ENCODE data around the gene HMX1. TPM values are rescaled to one million over a fixed set of nuclear protein-coding genes. Genes with fewer than 3 reads are reported as not detected.

HMX1 gene
- total RNA-seq, 1 experiment from 2014 or later: not detected

DNA sequence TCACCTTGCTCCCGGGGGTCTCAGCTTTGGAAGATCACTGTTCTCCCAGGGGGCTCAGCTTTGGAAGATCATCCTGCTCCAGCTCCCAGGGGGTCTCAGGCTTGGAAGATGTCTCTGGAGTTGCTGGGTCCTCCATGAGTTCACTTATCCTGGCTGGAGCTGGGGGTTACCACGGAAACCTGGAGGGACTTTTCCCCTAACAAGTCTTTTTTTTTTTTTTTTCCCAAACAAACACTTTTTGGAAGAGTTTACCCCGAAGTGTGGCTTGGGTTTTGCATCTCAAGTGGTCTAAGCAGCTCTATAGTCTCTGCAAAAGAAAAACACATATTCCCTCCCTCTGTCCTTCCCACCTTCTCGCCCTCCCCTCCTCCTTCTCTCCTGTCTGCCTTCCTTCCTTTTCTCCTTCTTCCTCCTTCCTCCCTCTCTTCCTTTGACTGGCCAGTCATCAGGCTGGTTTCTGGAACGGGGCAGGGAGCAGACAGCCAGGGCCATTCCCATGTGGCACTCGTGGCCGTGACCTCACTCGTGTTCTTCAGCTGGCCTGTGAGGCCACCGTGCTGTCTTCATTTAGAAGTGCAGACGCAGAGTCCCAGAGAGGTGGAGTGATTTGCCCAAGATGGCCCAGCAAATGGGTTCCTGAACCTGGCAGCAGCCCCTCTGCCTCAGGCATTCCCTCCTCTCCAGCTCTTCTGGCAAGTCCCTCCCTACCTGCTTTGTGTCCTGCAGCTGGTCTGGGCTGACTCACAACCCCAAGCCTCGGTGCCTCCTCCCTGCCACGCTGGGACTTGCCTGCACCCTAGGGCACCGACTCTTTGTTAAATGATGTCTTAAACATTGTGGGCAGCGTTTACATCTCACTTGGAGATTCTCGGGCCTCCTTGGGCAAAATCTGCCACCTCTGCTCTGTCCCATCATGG is 25.9 kb upstream of the HMX1 start:
- TF ChIP-seq, protein P1, sequence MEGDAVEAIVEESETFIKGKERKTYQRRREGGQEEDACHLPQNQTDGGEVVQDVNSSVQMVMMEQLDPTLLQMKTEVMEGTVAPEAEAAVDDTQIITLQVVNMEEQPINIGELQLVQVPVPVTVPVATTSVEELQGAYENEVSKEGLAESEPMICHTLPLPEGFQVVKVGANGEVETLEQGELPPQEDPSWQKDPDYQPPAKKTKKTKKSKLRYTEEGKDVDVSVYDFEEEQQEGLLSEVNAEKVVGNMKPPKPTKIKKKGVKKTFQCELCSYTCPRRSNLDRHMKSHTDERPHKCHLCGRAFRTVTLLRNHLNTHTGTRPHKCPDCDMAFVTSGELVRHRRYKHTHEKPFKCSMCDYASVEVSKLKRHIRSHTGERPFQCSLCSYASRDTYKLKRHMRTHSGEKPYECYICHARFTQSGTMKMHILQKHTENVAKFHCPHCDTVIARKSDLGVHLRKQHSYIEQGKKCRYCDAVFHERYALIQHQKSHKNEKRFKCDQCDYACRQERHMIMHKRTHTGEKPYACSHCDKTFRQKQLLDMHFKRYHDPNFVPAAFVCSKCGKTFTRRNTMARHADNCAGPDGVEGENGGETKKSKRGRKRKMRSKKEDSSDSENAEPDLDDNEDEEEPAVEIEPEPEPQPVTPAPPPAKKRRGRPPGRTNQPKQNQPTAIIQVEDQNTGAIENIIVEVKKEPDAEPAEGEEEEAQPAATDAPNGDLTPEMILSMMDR (IDR thresholded peaks at IDR 0.05; ENCODE audit: unreplicated experiment): no peak
- CTCF ChIA-PET: interaction anchor here (0.5 to 4.2 kb wide), 8 partner anchors 11 to 446 kb away, joined by 3 to 23 read pairs (median 4); no protein-coding TSS in a partner anchor
- no peaks in the 10 kb centered on the region for H3K4me1 Mint-ChIP-seq (ENCODE audit: insufficient read depth, unreplicated experiment)
- BruUV-seq (replicated peaks): no TSS peak
- peak; percentile 68 for DNase-seq (ENCODE audit: unreplicated experiment)
- H3K27me3 Mint-ChIP-seq (ENCODE audit: insufficient read depth, unreplicated experiment): no peaks in the 10 kb centered on the region
- peaks cover 10% of the 10 kb centered on the region for H3K9me3 Mint-ChIP-seq (ENCODE audit: unreplicated experiment)
- intact Hi-C loops (cut with micrococcal nuclease): no loop called here
- H3K4me3 Mint-ChIP-seq (ENCODE audit: unreplicated experiment): no peak overlapping the region
- no peak overlapping the region for H3K27ac Mint-ChIP-seq (ENCODE audit: low read depth, unreplicated experiment)
- H3K36me3 Mint-ChIP-seq (ENCODE audit: insufficient read depth, unreplicated experiment): no peaks in the 10 kb centered on the region
- POLR2A ChIA-PET: interaction anchor here (0.6 kb wide), 1 partner anchor 281 kb away, joined by 4 read pairs; no protein-coding TSS in a partner anchor

DNA sequence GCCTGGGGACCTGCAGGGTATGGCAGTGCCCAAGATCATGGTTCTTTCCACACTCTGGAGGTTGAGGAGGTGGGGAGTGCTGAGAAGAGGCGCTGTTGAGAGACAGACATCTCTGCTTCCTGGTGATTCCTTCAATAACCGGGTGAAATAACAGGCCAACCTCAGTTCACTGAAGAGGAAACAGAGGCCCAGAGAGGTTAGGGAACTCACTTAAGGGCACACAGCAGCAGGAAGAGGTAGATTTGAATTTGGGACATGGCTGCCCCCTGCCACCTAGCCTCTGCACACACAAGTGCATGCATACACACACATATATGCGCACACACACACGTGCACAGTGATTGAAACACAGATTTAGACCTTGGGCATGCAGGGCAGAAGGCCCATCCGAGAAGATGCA is 24.9 kb upstream of the HMX1 start:
- no peaks in the 10 kb centered on the region for H3K36me3 Mint-ChIP-seq (ENCODE audit: insufficient read depth, unreplicated experiment)
- intact Hi-C loops (cut with micrococcal nuclease): no loop called here
- no peak overlapping the region for H3K4me3 Mint-ChIP-seq (ENCODE audit: unreplicated experiment)
- H3K9me3 Mint-ChIP-seq (ENCODE audit: unreplicated experiment): peaks cover 4% of the 10 kb centered on the region
- TF ChIP-seq, protein P1 (IDR thresholded peaks at IDR 0.05; ENCODE audit: unreplicated experiment): no peak
- no peak overlapping the region for H3K27ac Mint-ChIP-seq (ENCODE audit: low read depth, unreplicated experiment)
- no peaks in the 10 kb centered on the region for H3K27me3 Mint-ChIP-seq (ENCODE audit: insufficient read depth, unreplicated experiment)
- DNase-seq (ENCODE audit: unreplicated experiment): no peak
- no peaks in the 10 kb centered on the region for H3K4me1 Mint-ChIP-seq (ENCODE audit: insufficient read depth, unreplicated experiment)
- CTCF ChIA-PET: interaction anchor here (0.5 to 4.2 kb wide), 5 partner anchors 10 to 365 kb away, joined by 3 to 23 read pairs (median 3); no protein-coding TSS in a partner anchor
- no TSS peak for BruUV-seq (replicated peaks)
- POLR2A ChIA-PET: interaction anchor here (0.6 kb wide), 1 partner anchor 8 kb away, joined by 3 read pairs; no protein-coding TSS in a partner anchor

DNA sequence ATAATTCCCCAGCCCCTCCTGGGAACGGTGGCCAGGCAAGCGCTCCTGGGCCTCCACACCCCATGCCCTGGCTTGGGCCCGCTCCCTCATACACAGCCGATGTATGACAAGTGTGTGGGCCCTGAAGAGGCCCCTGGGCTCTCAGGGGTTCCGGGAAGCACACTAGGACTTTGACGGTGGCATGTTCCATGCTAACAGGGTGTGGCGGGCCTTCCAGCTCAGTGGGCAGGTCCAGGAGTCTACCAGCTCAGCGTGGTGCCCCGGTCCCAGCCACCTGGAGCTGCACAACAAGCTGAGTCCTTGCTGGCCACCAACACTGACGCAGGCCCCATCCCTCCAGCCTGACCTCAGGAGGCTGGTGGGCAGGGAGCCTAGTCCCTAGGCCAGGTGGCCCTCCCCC is 24.4 kb upstream of the HMX1 start:
- TF ChIP-seq, protein P1 (IDR thresholded peaks at IDR 0.05; ENCODE audit: unreplicated experiment): no peak
- Mint-ChIP-seq H3K36me3 (ENCODE audit: insufficient read depth, unreplicated experiment) (no peaks in the 10 kb centered on the region), H3K4me1 (ENCODE audit: insufficient read depth, unreplicated experiment) (no peaks in the 10 kb centered on the region), H3K27me3 (ENCODE audit: insufficient read depth, unreplicated experiment) (no peaks in the 10 kb centered on the region), H3K9me3 (ENCODE audit: unreplicated experiment) (no peaks in the 10 kb centered on the region), H3K4me3 (ENCODE audit: unreplicated experiment) (no peak overlapping the region), H3K27ac (ENCODE audit: low read depth, unreplicated experiment) (no peak overlapping the region)
- intact Hi-C loops (cut with micrococcal nuclease): no loop called here
- ChIA-PET POLR2A (no interaction called here), CTCF (interaction anchor here (1.3 to 4.2 kb wide), 3 partner anchors 10 to 289 kb away, joined by 3 to 23 read pairs (median 5); no protein-coding TSS in a partner anchor)
- no peak for DNase-seq (ENCODE audit: unreplicated experiment)
- no TSS peak for BruUV-seq (replicated peaks)

DNA sequence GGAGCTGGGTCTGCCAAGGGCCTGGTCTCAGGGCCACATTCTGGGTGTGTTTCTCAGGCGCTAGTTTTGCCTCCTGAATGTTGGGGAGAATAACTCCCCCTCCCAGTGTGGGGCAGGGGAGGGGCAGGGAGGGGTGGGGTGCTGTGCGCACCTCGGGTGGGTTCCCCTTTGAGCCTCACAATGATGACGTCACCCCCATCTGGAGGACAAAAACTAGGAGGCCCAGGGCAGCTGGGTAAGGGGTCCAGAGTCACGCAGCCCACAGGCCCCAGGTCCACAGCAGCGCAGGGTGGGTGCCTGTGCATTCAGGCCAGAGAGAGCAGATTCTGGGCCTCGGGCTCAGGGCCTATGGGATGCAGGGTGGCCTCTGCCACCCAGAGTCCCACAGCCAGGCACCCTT is 23.7 kb upstream of the HMX1 start:
- Mint-ChIP-seq H3K4me1 (ENCODE audit: insufficient read depth, unreplicated experiment) (no peaks in the 10 kb centered on the region), H3K4me3 (ENCODE audit: unreplicated experiment) (no peak overlapping the region), H3K27ac (ENCODE audit: low read depth, unreplicated experiment) (no peak overlapping the region), H3K36me3 (ENCODE audit: insufficient read depth, unreplicated experiment) (no peaks in the 10 kb centered on the region), H3K9me3 (ENCODE audit: unreplicated experiment) (no peaks in the 10 kb centered on the region), H3K27me3 (ENCODE audit: insufficient read depth, unreplicated experiment) (no peaks in the 10 kb centered on the region)
- TF ChIP-seq, protein P1 (IDR thresholded peaks at IDR 0.05; ENCODE audit: unreplicated experiment): no peak
- CTCF ChIA-PET: interaction anchor here (1.3 to 4.2 kb wide), 3 partner anchors 9 to 288 kb away, joined by 3 to 23 read pairs (median 5); no protein-coding TSS in a partner anchor
- intact Hi-C loops (cut with micrococcal nuclease): no loop called here
- POLR2A ChIA-PET: no interaction called here
- no peak for DNase-seq (ENCODE audit: unreplicated experiment)
- BruUV-seq (replicated peaks): no TSS peak
